GM21619 (cell line): ENCODE results near the gene SIAE.

Experiments
- ATAC-seq: cut with Tn5 transposase; IDR thresholded peaks from one replicate; pipeline ENCODE4 v1.9.1; 2021; ENCODE audit not compliant: unreplicated experiment

Gene SIAE

GRCh38 chr11:124583781-124584180 is 89.8 kb downstream of the SIAE start:
- ATAC-seq = no peak
